PC-3 (cell line): ENCODE results near the gene REXO1.

Source experiments
- EZH2 ChIP-seq: fragments of 300-600 bp; sonication (generic); IDR thresholded peaks from one replicate; pipeline ENCODE4 v1.6.1; 2017; ENCODE audit warnings: antibody characterized with exemption, mild to moderate bottlenecking, low read length; ENCODE audit not compliant: unreplicated experiment
- EZH2phosphoT487 ChIP-seq: fragments of 300-600 bp; sonication (generic); IDR thresholded peaks from 2 replicates; pipeline ENCODE4 v1.6.1; 2018; ENCODE audit warnings: mild to moderate bottlenecking, antibody characterized with exemption, low read length, borderline replicate concordance
- TF ChIP-seq, protein P1 (sequence below): fragments of 300-600 bp; sonication (generic); conservative IDR thresholded peaks from 2 replicates; pipeline ENCODE4 v1.5.1; 2017; ENCODE audit warnings: antibody characterized with exemption, low read depth, mild to moderate bottlenecking, low read length

DNA sequence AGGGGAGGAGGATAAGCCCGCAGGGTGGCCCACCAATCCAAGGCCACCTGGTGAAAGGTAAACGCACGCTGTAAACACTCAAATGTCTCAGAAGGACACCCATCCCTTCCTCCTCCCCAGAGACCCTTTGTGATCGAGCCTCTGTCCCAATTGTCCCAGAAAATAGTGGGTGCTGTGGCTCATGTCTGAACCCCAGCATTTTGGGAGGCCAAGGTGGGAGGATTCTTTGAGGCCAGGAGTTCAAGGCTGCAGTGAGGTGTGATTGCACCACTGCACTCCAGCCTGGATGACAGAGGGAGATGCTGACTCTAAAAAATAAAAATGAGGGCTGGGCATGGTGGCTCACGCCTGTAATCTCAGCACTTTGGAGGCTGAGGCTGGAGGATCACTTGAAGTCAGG lies 40.1 kb upstream of the REXO1 start:
- TF ChIP-seq, protein P1, sequence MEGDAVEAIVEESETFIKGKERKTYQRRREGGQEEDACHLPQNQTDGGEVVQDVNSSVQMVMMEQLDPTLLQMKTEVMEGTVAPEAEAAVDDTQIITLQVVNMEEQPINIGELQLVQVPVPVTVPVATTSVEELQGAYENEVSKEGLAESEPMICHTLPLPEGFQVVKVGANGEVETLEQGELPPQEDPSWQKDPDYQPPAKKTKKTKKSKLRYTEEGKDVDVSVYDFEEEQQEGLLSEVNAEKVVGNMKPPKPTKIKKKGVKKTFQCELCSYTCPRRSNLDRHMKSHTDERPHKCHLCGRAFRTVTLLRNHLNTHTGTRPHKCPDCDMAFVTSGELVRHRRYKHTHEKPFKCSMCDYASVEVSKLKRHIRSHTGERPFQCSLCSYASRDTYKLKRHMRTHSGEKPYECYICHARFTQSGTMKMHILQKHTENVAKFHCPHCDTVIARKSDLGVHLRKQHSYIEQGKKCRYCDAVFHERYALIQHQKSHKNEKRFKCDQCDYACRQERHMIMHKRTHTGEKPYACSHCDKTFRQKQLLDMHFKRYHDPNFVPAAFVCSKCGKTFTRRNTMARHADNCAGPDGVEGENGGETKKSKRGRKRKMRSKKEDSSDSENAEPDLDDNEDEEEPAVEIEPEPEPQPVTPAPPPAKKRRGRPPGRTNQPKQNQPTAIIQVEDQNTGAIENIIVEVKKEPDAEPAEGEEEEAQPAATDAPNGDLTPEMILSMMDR = no peak
- TF ChIP-seq EZH2 (no peak), EZH2phosphoT487 (no peak)
